Tibial nerve (tissue), 4 donors: ENCODE results near the gene ZNF507. TPM values are rescaled to one million over a fixed set of nuclear protein-coding genes. Genes with fewer than 3 reads are reported as not detected.
"Not testable (repeated sequence)": the region's sequence is repeated elsewhere in the genome, so short reads cannot be mapped to it uniquely, and the experiment has no call there.

Source experiments
- DNase-seq, 2 donors: peaks; one replicate each; pipeline ENCODE4 v3.0.0-alpha.2; 2019; ENCODE audit warnings: low spot score in 2 of 2
- H3K27ac ChIP-seq, 4 donors: fragments of 200-600 bp; sonication (generic) in 3 of 4; one replicate each; pipeline ENCODE4 v1.5.1; 2017 to 2019; ENCODE audit warnings: mild to moderate bottlenecking in 1 of 4
- H3K27me3 ChIP-seq, 2 donors: fragments of 200-600 bp; sonication (generic) in 1 of 2; one replicate each; pipeline versions ENCODE4 v1.5.1 to v1.6.0; 2017 to 2019
- H3K36me3 ChIP-seq, 3 donors: fragments of 200-600 bp; sonication (generic); one replicate each; pipeline ENCODE4 v1.5.1; 2018 to 2019
- H3K4me1 ChIP-seq, 4 donors: fragments of 200-600 bp; sonication (generic) in 3 of 4; one replicate each; pipeline ENCODE4 v1.5.1; 2017 to 2019
- H3K4me3 ChIP-seq, 4 donors: fragments of 200-600 bp; sonication (generic) in 3 of 4; one replicate each; pipeline ENCODE4 v1.5.1; 2017 to 2019; ENCODE audit warnings: mild to moderate bottlenecking in 1 of 4, moderate library complexity in 1 of 4
- H3K9me3 ChIP-seq, 4 donors: fragments of 200-600 bp; sonication (generic) in 3 of 4; one replicate each; pipeline ENCODE4 v1.5.1; 2017 to 2019
- EP300 ChIP-seq, 2 donors: sonication (generic); formaldehyde crosslinking; IDR thresholded peaks; one replicate each; pipeline ENCODE4 v1.6.1; 2017; ENCODE audit warnings: antibody characterized with exemption in 2 of 2, mild to moderate bottlenecking in 1 of 2
- POLR2A ChIP-seq, 2 donors: fragments of 450-650 bp; IDR thresholded peaks; one replicate each; pipeline ENCODE4 v1.6.1; 2017; ENCODE audit warnings: antibody characterized with exemption in 2 of 2, mild to moderate bottlenecking in 2 of 2, moderate library complexity in 2 of 2
- WGBS, 2 donors: methylation state at CpG; one replicate each; pipeline ENCODE4 v1.1.5; 2018; 5-methylcytosine and 5-hydroxymethylcytosine counted together
- total RNA-seq, 4 donors: library from RNA; depleted of rRNA; stranded (reverse); fragments of >200 nt; gene quantifications; one replicate each; pipeline ENCODE4 v1.1.0, GENCODE V29; 2016
- TF ChIP-seq, protein P1 (sequence below), 5 experiments: fragments of 200-600 bp in 3 of 5; fragments of 450-650 bp in 2 of 5; sonication (generic) in 3 of 5; IDR thresholded peaks; one replicate each; pipeline ENCODE4 v1.5.1; 2016 to 2019; ENCODE audit warnings: antibody characterized with exemption in 5 of 5, mild to moderate bottlenecking in 3 of 5, moderate library complexity in 2 of 5

The ZNF507 gene
- total RNA-seq, 4 donors from 2014 or later, result 28.5 to 35.7 (median 32.1) TPM

DNA sequence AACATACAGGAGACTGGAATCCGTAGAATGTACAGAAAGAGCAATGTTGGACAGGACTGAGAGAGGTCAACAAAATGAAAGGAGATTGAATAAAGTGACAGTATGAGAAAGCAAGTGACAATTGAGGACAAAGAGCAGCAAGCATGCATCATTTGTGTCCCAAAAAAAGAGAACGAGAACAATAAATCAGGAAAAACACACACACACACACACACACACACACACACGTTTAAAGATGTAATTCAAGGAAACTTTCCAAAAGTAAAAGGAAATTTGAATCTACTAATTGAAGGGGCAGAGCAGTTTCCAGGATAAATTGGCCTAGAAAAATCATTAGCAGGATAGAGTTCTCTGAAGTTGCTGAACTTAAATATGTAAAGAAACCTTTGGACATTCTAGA lies 77.0 kb downstream of the ZNF507 start:
- no peaks in the 10 kb centered on the region for H3K4me1 ChIP-seq
- WGBS, 2 donors, result 72% methylated on average over 3 of the region's 3 CpGs
- H3K27me3 ChIP-seq, result no peaks in the 10 kb centered on the region
- no peaks in the 10 kb centered on the region for H3K9me3 ChIP-seq
- TF ChIP-seq, protein P1, sequence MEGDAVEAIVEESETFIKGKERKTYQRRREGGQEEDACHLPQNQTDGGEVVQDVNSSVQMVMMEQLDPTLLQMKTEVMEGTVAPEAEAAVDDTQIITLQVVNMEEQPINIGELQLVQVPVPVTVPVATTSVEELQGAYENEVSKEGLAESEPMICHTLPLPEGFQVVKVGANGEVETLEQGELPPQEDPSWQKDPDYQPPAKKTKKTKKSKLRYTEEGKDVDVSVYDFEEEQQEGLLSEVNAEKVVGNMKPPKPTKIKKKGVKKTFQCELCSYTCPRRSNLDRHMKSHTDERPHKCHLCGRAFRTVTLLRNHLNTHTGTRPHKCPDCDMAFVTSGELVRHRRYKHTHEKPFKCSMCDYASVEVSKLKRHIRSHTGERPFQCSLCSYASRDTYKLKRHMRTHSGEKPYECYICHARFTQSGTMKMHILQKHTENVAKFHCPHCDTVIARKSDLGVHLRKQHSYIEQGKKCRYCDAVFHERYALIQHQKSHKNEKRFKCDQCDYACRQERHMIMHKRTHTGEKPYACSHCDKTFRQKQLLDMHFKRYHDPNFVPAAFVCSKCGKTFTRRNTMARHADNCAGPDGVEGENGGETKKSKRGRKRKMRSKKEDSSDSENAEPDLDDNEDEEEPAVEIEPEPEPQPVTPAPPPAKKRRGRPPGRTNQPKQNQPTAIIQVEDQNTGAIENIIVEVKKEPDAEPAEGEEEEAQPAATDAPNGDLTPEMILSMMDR (IDR thresholded peaks at IDR 0.05), result no peak
- no peak for DNase-seq
- H3K4me3 ChIP-seq, result no peak overlapping the region
- H3K27ac ChIP-seq, result no peak overlapping the region
- peaks cover 0 to 33% (median 0%) of the 10 kb centered on the region in 3 donors for H3K36me3 ChIP-seq

DNA sequence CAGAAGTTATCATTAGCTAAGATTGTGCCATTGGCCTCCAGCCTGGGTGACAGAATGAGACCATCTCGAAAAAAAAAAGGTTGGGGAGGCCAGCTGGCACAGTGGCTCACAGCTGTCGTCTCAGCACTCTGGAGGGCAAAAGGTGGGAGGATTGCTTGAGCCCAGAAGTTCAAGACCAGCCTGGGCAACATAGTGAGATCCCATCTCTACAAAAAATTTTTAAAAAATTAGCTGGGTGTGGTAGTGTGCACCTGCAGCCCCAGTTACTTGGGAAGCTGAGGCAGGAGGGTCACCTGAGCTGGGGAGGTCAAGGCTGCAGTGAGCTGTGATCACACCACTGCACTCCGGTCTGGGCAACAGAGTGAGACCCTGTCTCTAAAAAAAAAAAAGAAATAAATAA lies 78.5 kb downstream of the ZNF507 start:
- not testable (repeated sequence) for H3K27me3 ChIP-seq, DNase-seq, H3K9me3 ChIP-seq, H3K27ac ChIP-seq, H3K4me1 ChIP-seq, H3K4me3 ChIP-seq
- H3K36me3 ChIP-seq, result peaks cover 0 to 37% (median 0%) of the 10 kb centered on the region in 3 donors
- WGBS, 2 donors, result 92 to 98% methylated on average over 3 of the region's 3 CpGs

DNA sequence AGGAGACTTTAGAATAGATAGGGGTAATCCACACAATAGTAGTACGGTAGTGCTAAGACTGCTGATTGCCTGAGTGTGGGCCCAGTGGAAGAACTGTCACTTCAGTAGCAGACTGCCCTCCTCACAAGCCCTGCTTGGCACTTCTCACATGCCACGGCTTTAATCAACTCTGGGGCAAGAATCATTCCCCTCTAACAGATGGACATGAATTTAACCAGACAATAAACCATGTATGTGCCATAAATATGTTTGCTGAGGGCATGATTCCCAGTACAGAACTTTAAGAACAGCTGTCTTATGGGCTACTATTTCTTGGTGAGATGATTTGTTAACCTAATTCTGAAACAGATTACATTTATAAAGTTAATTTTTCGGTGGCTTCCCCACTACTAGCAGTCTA lies 82.1 kb downstream of the ZNF507 start:
- DNase-seq, result no peak
- H3K9me3 ChIP-seq, result no peaks in the 10 kb centered on the region
- TF ChIP-seq, protein P1 (IDR thresholded peaks at IDR 0.05), result no peak
- TF ChIP-seq POLR2A (IDR thresholded peaks at IDR 0.05), result no peak
- no peak for TF ChIP-seq EP300 (IDR thresholded peaks at IDR 0.05)
- H3K36me3 ChIP-seq, result peaks cover 0 to 22% (median 0%) of the 10 kb centered on the region in 3 donors
- no peaks in the 10 kb centered on the region for H3K27me3 ChIP-seq
- H3K4me1 ChIP-seq, result no peaks in the 10 kb centered on the region
- no peak overlapping the region for H3K4me3 ChIP-seq
- no peak overlapping the region for H3K27ac ChIP-seq
- WGBS, 2 donors, result 79 to 87% methylated on average over 3 of the region's 3 CpGs

DNA sequence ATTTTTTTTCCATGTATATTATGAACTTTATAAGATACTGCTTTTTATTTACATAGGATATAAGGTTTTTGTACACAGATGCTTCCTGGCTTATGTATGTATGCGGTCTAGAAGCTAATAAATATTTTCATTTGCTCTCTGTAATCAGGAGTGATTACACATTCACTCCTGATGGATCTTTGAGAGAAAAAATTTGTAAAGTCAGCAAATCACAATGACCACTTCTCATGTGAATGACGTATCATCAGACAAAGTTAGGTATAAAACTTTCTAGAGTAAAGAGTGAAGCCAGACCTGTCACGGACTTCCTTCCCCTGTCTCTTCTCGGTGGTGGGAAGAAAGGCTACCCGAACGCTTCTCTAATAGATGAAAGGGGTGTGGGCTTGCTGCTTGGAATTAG lies 91.3 kb downstream of the ZNF507 start:
- TF ChIP-seq POLR2A (IDR thresholded peaks at IDR 0.05) (no peak), EP300 (IDR thresholded peaks at IDR 0.05) (no peak)
- TF ChIP-seq, protein P1 (IDR thresholded peaks at IDR 0.05), result no peak
- Histone ChIP-seq H3K27me3 (no peaks in the 10 kb centered on the region), H3K36me3 (peaks cover 0 to 68% (median 0%) of the 10 kb centered on the region in 3 donors), H3K4me1 (no peaks in the 10 kb centered on the region), H3K4me3 (no peak overlapping the region), H3K27ac (no peak overlapping the region), H3K9me3 (no peaks in the 10 kb centered on the region)
- no peak for DNase-seq
- 92 to 94% methylated on average over 6 of the region's 6 CpGs for WGBS, 2 donors

DNA sequence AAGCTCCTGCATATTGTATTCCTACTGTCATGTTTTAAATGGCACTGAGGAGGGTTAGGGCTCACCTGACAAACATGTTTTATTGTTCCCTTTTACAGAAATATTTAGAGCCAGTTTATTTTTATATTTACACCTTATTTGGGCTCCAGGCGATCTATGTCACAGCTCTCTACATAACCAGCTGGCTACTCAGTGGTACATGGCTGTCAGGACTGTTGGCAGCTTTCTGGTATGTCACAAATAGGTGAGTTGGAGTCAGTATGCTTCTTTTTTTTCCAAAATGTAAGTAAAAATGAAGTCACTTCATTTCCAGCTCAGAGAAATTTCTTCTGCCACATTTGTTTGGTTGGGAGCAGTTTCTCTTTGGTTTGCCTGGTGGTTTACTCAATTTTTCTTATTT lies 91.7 kb downstream of the ZNF507 start:
- no peak overlapping the region for H3K27ac ChIP-seq
- no peaks in the 10 kb centered on the region for H3K27me3 ChIP-seq
- TF ChIP-seq EP300 (IDR thresholded peaks at IDR 0.05), result no peak
- TF ChIP-seq, protein P1 (IDR thresholded peaks at IDR 0.05), result no peak
- H3K36me3 ChIP-seq, result peaks cover 0 to 70% (median 0%) of the 10 kb centered on the region in 3 donors
- H3K4me1 ChIP-seq, result no peaks in the 10 kb centered on the region
- no peak for DNase-seq
- 87 to 95% methylated on average over 1 of the region's 1 CpG for WGBS, 2 donors
- no peak overlapping the region for H3K4me3 ChIP-seq
- H3K9me3 ChIP-seq, result no peaks in the 10 kb centered on the region

Other genes with a start within 250 kb of the ZNF507 start
- 10 to 100 TPM; 19.4 to 95.7 (median 39.6) TPM for gene DPY19L3, start 60.2 kb downstream of the ZNF507 start, total RNA-seq
- gene PDCD5, start 235.6 kb downstream of the ZNF507 start, total RNA-seq, result 10 to 100 TPM; 64.9 to 88.5 (median 79.3) TPM